Gastrocnemius medialis (tissue), 4 donors: Measurements from ENCODE around the gene TRMT112.

Experiments used
- CTCF ChIP-seq, 5 experiments: fragments of 450-650 bp in 3 of 5; fragments of 200-600 bp in 2 of 5; sonication (generic) in 2 of 5; IDR thresholded peaks in 4 of 5; conservative IDR thresholded peaks in 1 of 5; 1 replicate in 4 of 5; 2 replicates in 1 of 5; pipeline ENCODE4 v1.5.1; 2016 to 2019; ENCODE audit warnings: antibody characterized with exemption in 5 of 5, mild to moderate bottlenecking in 3 of 5, moderate library complexity in 3 of 5
- POLR2A ChIP-seq, 2 donors: fragments of 450-650 bp; IDR thresholded peaks; one replicate each; pipeline ENCODE4 v1.6.1; 2017; ENCODE audit warnings: antibody characterized with exemption in 2 of 2, mild to moderate bottlenecking in 2 of 2, moderate library complexity in 2 of 2

GRCh38 chr11:64283092-64283491 is 34.3 kb downstream of the TRMT112 start:
- no peak for TF ChIP-seq CTCF (IDR thresholded peaks at IDR 0.05 in 4 of 5, conservative IDR thresholded peaks at IDR 0.05 in 1 of 5)
- TF ChIP-seq POLR2A (IDR thresholded peaks at IDR 0.05) = no peak
